NCI-H1417 (cell line): ENCODE results near the gene C1orf198.

Source experiments
- DNase-seq, 3 experiments: peaks; one replicate each; lab custom pipeline; 2025; lab: John Stamatoyannopoulos, UW

The C1orf198 gene

DNA sequence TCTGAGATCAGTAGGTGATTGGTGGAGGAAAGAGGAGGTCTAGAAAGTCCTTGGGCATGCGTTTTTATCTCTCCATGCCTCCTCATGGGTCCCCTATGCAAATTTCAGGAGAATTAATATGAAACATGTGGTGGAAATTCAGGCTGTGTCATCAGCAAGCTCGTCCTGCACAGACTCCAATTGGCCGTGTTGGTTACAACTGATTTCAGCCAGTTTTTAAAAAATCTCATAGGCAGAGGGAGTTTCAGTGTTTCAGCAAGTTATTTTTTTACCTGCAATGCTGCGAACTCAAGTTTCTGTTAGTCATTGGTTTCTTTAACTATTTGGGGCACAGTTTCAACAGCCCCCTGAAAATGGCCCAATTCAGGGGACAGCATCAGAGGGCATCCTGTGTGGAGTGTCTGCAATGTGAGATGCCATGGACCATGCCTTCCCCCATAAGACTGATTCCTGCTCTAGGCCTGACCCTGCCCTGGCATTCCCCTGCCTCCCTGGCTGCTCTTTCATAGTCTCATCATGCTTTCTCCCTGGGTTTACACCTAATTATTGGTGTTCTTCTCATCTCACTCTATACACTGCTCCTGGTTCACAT is 59.9 kb downstream of the C1orf198 start:
- DNase-seq: no peak

DNA sequence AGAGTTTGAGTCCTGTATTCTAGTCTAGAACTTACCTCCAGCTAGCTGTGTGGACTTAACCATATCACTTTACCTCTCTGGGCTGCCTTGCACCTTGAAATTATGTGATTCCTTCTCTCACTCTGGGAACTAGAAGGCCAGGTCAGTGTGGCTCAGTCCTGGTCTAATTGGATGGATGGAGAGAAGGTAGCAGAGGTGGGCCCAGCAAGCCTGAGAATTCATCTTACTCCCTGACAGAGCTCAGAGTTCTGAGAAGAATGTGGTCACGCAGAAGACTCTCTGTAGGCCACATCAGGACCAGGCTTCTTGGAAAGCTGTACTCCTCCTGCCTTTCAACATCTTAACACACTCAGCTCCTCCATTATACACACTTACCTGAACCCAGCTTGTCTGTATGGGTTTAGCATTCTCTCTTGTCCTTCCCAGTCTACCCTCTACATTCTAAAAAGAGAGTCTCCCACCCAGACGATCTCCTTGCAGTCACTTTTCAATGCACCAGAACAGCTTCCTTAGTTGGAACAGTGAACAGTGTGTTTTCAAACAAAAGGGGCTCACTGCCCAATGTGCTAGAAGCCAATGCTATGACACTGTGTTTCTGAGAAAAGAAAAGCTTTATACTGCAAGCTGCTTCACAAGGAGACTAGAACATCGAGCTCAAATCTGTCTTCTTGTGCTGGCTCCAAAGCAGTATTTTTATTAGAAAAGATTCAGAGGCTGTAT is 60.6 kb downstream of the C1orf198 start:
- DNase-seq: no peak

- DNase-seq: no peak
Observed at GRCh38 chr1:230807029-230807428, 61.3 kb downstream of the C1orf198 start.

DNA sequence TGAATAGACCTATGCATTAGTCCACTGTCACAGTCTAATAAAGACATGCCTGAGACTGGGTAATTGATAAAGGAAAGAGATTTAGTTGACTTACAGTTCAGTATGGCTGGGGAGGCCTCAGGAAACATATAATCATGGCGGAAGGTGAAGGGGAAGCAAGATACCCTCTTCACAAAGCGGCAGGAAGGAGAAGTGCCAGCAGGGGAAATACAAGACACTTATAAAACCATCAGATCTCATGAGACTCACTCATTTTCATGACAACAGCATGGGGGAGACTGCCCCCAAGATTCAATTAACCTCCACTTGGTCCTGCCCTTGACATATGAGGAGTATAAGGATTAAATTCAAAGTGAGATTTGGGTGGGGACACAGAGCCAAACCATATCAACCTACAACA is 61.8 kb downstream of the C1orf198 start:
- DNase-seq: no peak

DNA sequence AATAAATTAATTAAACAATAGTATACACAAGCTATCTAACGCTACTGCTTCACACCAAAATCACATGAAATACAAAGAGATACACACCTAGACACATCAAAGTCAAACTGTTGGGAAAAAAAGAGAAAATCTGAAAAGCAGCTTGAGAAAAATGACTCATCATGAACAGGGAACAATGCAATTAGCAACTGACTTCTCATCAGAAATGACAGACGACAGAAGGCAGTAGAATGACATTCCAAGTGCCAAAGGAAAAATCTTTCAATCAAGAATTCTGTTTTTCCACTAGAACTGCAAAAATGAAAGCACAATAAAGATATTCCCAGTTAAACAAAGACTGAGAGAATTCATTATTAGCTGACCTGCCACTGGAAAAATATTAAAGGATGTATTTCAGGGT is 63.9 kb downstream of the C1orf198 start:
- no peak for DNase-seq

DNA sequence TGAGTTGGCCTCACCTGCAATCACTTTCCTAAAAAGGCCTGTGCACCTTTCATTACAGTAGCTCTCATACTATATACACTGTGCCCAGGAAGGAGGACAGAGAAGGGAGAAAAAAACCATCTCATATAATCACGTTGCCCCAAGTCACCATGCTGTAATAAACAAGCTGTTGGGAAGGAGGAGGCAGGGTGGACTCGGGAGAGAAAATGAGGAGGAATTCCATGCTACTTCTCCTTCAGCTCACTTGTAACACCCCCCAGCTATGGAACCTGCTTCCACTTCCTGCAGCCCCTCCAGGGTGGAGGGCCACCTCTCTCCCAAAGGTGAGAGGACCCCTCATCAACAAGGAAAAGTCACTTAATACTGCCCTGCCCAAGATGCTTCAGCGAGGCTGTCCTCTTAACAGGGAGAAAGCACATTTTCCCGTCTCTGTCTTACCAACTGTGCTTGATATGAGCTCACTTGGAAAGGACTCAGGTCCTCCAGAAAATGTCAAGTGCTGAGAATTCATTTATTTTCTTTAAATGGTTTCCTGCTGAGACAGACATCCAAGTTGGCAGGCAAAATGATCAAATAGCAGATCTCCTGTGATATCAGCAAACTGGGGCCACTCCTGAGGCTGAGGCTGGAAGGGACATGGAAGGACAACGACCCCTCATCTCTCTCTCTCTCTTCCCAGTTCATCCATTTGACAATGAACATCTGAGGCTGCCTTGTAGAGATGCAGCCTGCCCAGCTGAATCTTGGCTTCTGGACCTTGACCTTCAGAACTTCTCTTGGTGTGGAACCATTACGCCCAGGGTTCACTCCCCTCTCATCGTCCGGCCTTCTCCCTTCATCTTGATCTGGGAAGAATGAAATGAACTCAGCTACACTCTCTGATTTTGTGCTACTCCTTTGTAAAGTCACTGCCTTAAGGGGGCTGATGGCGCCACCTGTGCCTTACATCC is 67.2 kb downstream of the C1orf198 start:
- no peak for DNase-seq

DNA sequence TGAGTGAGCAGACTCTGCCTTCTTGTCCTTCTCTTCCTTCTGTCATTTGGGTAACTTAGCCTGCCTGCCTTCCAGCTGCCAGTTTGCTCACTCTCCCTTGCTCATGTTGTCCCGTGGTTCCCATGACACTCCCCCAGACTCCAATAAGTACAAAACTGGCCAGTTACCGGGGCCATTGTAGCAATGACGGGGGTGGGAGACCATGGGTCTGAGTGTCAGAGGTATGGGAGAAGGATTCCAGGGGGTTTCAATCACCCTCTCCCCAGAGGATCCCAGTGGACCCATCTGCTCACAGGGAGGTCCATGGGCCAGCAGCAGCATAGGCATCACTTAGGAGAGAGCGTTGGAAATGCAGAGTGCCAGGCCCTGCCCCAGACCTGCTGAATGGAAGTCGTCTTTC is 69.8 kb downstream of the C1orf198 start:
- no peak for DNase-seq

DNA sequence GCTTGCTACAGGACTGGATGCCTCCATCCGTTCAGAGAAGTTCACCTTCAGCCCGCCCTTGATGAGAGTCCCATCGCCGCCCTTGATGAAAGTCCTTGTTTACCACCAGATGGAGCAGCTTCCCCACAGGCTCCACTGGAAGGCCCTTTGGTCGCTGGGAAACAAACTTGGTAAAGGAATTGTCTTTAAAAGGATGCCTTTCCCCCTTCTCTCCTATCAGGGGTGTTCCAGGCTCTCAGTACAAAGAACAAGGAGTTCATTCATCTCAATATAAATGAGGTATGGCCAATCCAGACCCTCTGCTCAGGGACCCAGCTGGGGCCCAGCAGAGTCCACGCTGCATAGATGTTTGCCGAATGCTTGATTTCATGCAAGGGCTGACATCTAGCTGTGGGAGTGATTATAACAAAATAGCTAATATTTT is 70.4 kb downstream of the C1orf198 start:
- peak in 1 of 3 experiments; percentile 53 for DNase-seq

DNA sequence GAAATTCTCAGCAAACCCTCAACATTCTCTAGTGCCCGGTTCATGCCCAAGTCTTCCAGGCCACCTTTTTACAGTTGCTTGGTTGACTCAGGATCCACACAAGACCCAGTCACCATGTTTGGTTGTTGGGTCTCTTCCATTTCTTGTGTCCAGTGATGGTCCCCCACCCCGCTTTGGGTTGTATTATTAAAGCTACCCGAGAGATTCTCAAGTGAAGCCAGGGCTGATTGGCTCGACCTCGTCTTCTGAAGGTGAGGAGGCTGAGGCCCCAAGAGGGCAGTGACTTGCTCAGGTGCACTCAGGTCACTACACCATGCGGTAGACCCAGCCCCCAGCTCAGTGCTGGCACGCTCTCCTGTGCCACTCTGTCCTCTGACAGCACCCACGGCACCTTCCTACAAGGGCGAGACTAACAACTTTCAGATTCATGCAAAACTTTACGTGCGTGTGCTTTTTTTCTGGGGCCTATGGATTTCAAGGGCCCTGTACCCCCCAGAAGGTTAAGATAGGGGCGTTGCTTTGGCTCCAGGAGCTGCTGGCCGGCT is 70.9 kb downstream of the C1orf198 start:
- DNase-seq: no peak

DNA sequence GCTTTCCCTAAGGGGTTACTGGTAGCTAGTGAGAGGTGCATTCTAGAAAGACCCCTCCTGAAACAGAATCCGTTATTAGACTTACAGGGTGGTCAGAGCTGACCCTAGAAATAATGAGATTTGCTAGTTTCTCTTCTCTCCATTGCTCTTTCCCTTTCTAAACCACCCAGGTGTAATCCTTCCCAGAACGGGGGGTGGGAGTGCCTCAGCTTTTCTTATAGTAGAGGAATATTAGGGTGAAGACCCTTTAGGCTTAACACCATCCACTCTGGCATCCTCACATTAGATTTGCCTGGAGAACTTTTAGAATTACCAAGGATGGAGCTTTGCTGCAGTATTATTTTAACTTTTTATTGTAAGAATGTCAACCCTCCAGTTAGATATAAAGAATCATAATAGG is 71.7 kb downstream of the C1orf198 start:
- no peak for DNase-seq

DNA sequence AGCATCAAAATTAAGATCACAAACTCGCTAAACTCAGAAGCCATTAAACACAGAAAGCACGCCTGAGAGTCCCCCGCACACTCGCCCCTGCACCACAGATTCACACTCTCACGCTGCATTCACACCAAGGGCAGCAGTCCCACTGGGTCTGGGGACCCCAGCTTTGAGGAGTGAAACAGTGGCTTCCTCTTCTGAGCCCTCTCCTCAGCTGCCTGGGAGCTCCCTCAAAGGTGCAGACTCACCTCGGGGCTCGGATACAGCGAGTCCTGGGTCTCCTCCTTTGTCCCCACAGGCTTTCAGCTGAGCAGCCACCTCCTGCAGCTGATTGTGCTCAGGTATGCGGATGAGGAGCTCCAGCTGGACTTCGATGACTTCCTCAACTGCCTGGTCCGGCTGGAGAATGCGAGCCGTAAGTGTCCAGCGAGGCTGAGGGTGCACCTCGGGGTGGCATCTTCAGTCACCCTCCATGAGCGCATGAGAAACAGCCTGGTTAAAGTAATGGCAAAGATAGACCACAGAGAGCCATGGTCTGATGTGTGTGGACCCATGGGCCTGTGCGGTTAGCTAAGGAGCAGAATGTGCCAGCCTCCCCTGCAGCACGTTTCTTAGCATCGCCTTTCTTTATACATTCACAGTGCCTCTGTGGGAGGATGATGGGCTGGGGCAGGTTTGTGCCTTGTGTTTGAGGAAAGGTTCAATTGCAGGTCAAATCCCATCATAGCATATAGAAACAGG is 73.3 kb downstream of the C1orf198 start:
- DNase-seq: no peak

- DNase-seq: no peak
Observed at GRCh38 chr1:230794431-230794830, 73.9 kb downstream of the C1orf198 start.

GRCh38 chr1:230793463-230793745 is 74.9 kb downstream of the C1orf198 start:
- DNase-seq: no peak

GRCh38 chr1:230792691-230793462 is 75.4 kb downstream of the C1orf198 start:
- DNase-seq: peak in 1 of 3 experiments; percentile 33

DNA sequence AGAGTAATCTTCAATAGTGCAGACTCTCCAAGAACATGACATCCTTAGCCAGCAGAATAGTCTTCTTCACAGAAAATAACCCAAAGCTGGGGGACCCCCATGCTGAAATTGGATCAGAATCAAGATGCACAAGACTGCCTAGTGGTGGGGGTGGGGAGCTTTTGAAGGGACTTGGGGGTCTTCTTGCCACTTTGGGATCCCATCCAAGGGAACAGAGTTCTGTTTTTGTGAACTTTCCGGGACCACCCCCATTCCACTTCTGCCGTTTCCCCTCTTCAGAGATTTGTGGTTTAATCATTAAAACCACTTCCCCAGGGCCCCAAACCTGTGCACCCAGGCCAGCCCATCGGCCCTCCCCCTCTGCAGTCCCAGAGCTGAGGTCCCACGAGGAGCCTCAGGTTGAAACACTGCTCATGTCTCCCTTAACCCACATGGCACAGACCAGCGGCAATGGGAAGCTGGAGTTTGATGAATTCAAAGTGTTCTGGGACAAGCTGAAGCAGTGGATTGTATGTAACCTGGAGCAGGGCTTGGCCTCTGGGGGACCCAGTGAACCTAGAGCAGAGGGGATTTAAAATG is 76.2 kb downstream of the C1orf198 start:
- no peak for DNase-seq

- DNase-seq: no peak
Observed at GRCh38 chr1:230790026-230790425, 78.3 kb downstream of the C1orf198 start.

GRCh38 chr1:230788561-230789275 is 79.6 kb downstream of the C1orf198 start:
- DNase-seq: no peak

DNA sequence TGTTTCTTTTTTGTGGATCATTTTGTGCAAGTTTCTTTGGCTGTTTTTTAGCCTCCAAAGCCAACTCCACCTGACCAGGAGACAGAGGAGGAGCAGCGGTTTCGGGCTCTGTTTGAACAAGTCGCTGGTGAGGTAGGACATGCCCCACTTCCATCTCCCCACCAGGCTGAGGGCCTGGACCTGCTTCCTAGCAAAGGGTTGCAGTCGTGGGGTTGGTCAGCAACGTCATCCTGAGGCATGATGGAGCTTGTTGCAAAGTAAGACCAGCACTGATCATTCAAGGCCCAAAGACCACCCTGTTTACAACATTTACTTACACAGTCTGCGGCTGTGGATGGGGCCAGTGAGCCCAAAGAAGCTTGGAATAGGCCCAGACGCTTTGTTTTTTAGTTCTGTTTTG is 80.8 kb downstream of the C1orf198 start:
- DNase-seq: no peak
